Measurements from ENCODE around the gene TCF25. TPM values are rescaled to one million over a fixed set of nuclear protein-coding genes. Genes with fewer than 3 reads are reported as not detected.

TCF25 gene
- total RNA-seq, 1 donor from 2014 or later, result 149 TPM

- DNase-seq (ENCODE audit: low read depth), result no peak
- Histone ChIP-seq H3K27me3 (ENCODE audit: control insufficient read depth, insufficient read depth, low read length) (no peaks in the 10 kb centered on the region), H3K36me3 (ENCODE audit: control insufficient read depth, insufficient read depth, low read length) (peaks cover 7% of the 10 kb centered on the region)
Observed at GRCh38 chr16:89883346-89884040, 10.1 kb downstream of the TCF25 start.

GRCh38 chr16:89884041-89884421 lies 10.6 kb downstream of the TCF25 start:
- TF ChIP-seq CTCF (IDR thresholded peaks at IDR 0.05; ENCODE audit: insufficient read depth, low read length, poor library complexity, severe bottlenecking), result no peak
- DNase-seq (ENCODE audit: low read depth), result no peak
- no peaks in the 10 kb centered on the region for H3K27me3 ChIP-seq (ENCODE audit: control insufficient read depth, insufficient read depth, low read length)
- H3K36me3 ChIP-seq (ENCODE audit: control insufficient read depth, insufficient read depth, low read length), result peaks cover 5% of the 10 kb centered on the region
- H3K4me3 ChIP-seq (ENCODE audit: low read depth, low read length), result no peak overlapping the region

More at GRCh38 chr16:89883346-89884040, 10.1 kb downstream of the TCF25 start:
- no peak for TF ChIP-seq CTCF (IDR thresholded peaks at IDR 0.05; ENCODE audit: insufficient read depth, low read length, poor library complexity, severe bottlenecking)
- H3K4me3 ChIP-seq (ENCODE audit: low read depth, low read length), result no peak overlapping the region

DNA sequence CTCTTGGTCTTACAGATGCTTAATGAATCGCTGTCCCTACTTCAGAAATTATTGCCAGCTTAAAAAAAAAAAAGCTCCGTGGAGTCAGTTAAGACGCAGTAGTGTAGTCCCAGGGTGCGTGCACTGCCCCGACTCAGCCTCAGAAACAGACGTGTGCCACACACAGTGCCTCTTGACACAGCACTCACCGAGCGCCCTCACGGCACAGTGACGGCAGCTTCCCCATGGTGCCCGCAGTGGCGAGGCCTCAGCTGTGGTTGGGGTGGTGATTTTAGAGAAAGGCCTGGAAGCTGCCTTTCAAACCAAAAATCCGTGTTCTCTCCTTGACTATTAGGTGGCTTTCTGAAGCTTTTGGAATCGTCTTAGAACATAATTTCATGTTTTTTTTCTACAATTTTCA lies 13.9 kb downstream of the TCF25 start:
- H3K36me3 ChIP-seq (ENCODE audit: control insufficient read depth, insufficient read depth, low read length), result peaks cover 7% of the 10 kb centered on the region
- no peaks in the 10 kb centered on the region for H3K27me3 ChIP-seq (ENCODE audit: control insufficient read depth, insufficient read depth, low read length)
- TF ChIP-seq CTCF (IDR thresholded peaks at IDR 0.05; ENCODE audit: insufficient read depth, low read length, poor library complexity, severe bottlenecking), result no peak
- DNase-seq (ENCODE audit: low read depth), result no peak
- H3K4me3 ChIP-seq (ENCODE audit: low read depth, low read length), result no peak overlapping the region

GRCh38 chr16:89890200-89890599 lies 16.8 kb downstream of the TCF25 start:
- Histone ChIP-seq H3K36me3 (ENCODE audit: control insufficient read depth, insufficient read depth, low read length) (peaks cover 4% of the 10 kb centered on the region), H3K4me3 (ENCODE audit: low read depth, low read length) (no peak overlapping the region), H3K27me3 (ENCODE audit: control insufficient read depth, insufficient read depth, low read length) (no peaks in the 10 kb centered on the region)
- no peak for TF ChIP-seq CTCF (IDR thresholded peaks at IDR 0.05; ENCODE audit: insufficient read depth, low read length, poor library complexity, severe bottlenecking)
- DNase-seq (ENCODE audit: low read depth), result no peak

DNA sequence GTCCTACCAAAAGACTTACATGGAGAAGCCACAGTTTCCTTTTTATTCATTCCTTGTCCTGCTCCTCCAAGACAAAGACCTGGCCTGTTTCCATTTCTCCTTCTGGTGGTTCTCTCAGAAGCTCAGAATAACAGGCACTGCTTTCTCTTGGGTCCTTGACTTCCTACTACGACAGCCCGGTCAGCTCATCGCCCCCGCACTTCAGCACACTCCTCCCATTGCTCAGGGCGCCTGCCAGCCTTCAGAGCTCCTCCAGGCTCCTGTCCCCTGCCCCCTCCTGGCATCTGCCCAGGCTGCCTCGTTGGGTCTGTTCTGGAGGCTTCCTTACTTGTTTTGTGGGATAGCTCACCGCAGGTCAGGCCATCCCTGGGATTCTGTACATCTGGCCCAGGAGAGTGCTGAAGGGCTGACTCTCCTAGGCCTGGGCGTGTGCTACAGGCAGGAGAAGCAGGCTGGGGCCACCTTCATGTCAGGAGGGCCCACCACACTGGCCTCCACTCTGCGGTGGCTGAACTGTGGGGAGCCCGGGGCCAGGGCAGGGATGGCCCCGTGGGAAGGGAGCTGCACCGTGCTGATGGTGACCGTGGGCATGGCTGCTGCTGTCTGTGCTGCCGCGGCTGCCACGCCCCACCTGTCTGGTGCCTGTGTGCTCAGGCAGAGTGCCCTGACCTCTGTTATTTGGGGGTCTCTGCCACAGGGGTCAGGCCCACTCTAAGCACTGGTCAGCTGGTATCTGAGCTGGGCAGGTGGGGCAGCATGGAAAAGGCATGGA lies 17.7 kb downstream of the TCF25 start:
- Histone ChIP-seq H3K4me3 (ENCODE audit: low read depth, low read length) (no peak overlapping the region), H3K36me3 (ENCODE audit: control insufficient read depth, insufficient read depth, low read length) (peaks cover 3% of the 10 kb centered on the region), H3K27me3 (ENCODE audit: control insufficient read depth, insufficient read depth, low read length) (no peaks in the 10 kb centered on the region)
- no peak for TF ChIP-seq CTCF (IDR thresholded peaks at IDR 0.05; ENCODE audit: insufficient read depth, low read length, poor library complexity, severe bottlenecking)
- DNase-seq (ENCODE audit: low read depth), result no peak
